ENCODE measurements around the gene PI4K2A.

GRCh38 chr10:97703398-97704067 is 63.1 kb downstream of the PI4K2A start:
- TF ChIP-seq EZH2 (IDR thresholded peaks at IDR 0.05; ENCODE audit: borderline replicate concordance, insufficient read depth, low read length, poor library complexity, severe bottlenecking), result no peak
- no peak for TF ChIP-seq SMC3 (conservative IDR thresholded peaks at IDR 0.05; ENCODE audit: poor library complexity)
- TF ChIP-seq CTCF (IDR thresholded peaks at IDR 0.05; ENCODE audit: poor library complexity, severe bottlenecking), result no peak
- TF ChIP-seq POLR2AphosphoS5 (IDR thresholded peaks at IDR 0.05), result no peak
- TF ChIP-seq REST (IDR thresholded peaks at IDR 0.05; ENCODE audit: borderline replicate concordance), result no peak

Data from neural cell (in vitro differentiated cells).